DND-41 (cell line): ENCODE results near the gene ALDH1L1.

ENCODE experiments used
- CTCF ChIP-seq: IDR thresholded peaks from 2 replicates; pipeline ENCODE4 v1.5.1; 2012; ENCODE audit warnings: borderline replicate concordance, low read length, moderate library complexity, mild to moderate bottlenecking; ENCODE audit not compliant: poor library complexity, severe bottlenecking; ENCODE audit errors: extremely low read depth
- EZH2 ChIP-seq: IDR thresholded peaks from 3 replicates; pipeline ENCODE4 v1.6.1; 2012; ENCODE audit warnings: borderline replicate concordance, low read depth, mild to moderate bottlenecking, moderate library complexity, low read length, inconsistent platforms; ENCODE audit not compliant: severe bottlenecking

- TF ChIP-seq CTCF (no peak), EZH2 (no peak)
Measured at GRCh38 chr3:126127452-126127851, 52.9 kb downstream of the ALDH1L1 start.
